Natural killer cell (primary cell): ENCODE data around the gene PUDP. TPM values are rescaled to one million over a fixed set of nuclear protein-coding genes. Genes with fewer than 3 reads are reported as not detected.
A peak's percentile ranks its signal among the peaks of the same experiment; 100 is the strongest.

Experiments used
- ATAC-seq, 3 donors: fragments of 150-1000 bp in 2 of 3; fragments of 200-7000 bp in 1 of 3; cut with Tn5 transposase; 1 replicate in 1 of 3; 2 replicates in 2 of 3; pipeline ENCODE4 v1.10.0; 2021; ENCODE audit warnings: mild to moderate bottlenecking in 2 of 3, moderate library complexity in 2 of 3
- DNase-seq, 2 donors: peaks; one replicate each; pipeline versions ENCODE4 v3.0.0 to v3.0.0-alpha.2; 2013 to 2021; ENCODE audit warnings: mixed read lengths in 1 of 2
- H3K27ac ChIP-seq: one replicate; pipeline ENCODE4 v1.5.1; 2013; ENCODE audit warnings: mild to moderate bottlenecking, low read length
- H3K27me3 ChIP-seq: one replicate; pipeline ENCODE4 v1.6.1; 2013; ENCODE audit warnings: low read length; ENCODE audit not compliant: control insufficient read depth, insufficient read depth
- H3K36me3 ChIP-seq: one replicate; pipeline ENCODE4 v1.6.1; 2013; ENCODE audit warnings: low read length; ENCODE audit not compliant: control insufficient read depth, insufficient read depth
- H3K4me1 ChIP-seq: one replicate; pipeline ENCODE4 v1.6.1; 2013; ENCODE audit warnings: low read length; ENCODE audit not compliant: control insufficient read depth, insufficient read depth
- H3K4me3 ChIP-seq: one replicate; pipeline ENCODE4 v1.5.1; 2013; ENCODE audit warnings: low read length
- H3K9me3 ChIP-seq: one replicate; pipeline ENCODE4 v1.6.1; 2013; ENCODE audit warnings: low read length; ENCODE audit not compliant: control insufficient read depth, insufficient read depth
- H3K27ac Mint-ChIP-seq, 2 donors: one replicate each; pipeline ENCODE4 v1.8.0; 2022; ENCODE audit warnings: mild to moderate bottlenecking in 2 of 2, mixed read lengths in 2 of 2, moderate library complexity in 1 of 2
- H3K27me3 Mint-ChIP-seq, 2 donors: one replicate each; pipeline ENCODE4 v1.8.0; 2022; ENCODE audit warnings: low read depth in 2 of 2, mixed read lengths in 2 of 2
- H3K36me3 Mint-ChIP-seq: one replicate; pipeline ENCODE4 v1.8.0; 2022; ENCODE audit warnings: mixed read lengths
- H3K4me1 Mint-ChIP-seq, 2 donors: one replicate each; pipeline ENCODE4 v1.8.0; 2022; ENCODE audit warnings: mixed read lengths in 2 of 2
- H3K4me3 Mint-ChIP-seq: one replicate; pipeline ENCODE4 v1.8.0; 2022; ENCODE audit warnings: mild to moderate bottlenecking, moderate library complexity, mixed read lengths
- H3K9me3 Mint-ChIP-seq, 2 donors: one replicate each; pipeline ENCODE4 v1.8.0; 2022; ENCODE audit warnings: mixed read lengths in 2 of 2
- WGBS: methylation state at CpG from one replicate; pipeline ENCODE4 v1.1.7; 2013; ENCODE audit warnings: missing lambda C conversion rate; ENCODE audit not compliant: insufficient coverage; 5-methylcytosine and 5-hydroxymethylcytosine counted together
- intact Hi-C: fragments of 100-400 bp; cut with micrococcal nuclease; formaldehyde crosslinking; loops from one replicate; pipeline ENCODE4 v1.14.2; 2022
- total RNA-seq, 4 donors: library from RNA; stranded (reverse); fragments of 120-200 nt in 1 of 4; gene quantifications; one replicate each; pipeline versions ENCODE4 v1.2.3 to v1.2.4, GENCODE V29; 2013 to 2022
- TF ChIP-seq, protein P1 (sequence below): fragments of 200-600 bp; IDR thresholded peaks from one replicate; pipeline ENCODE4 v1.8.0; 2022; ENCODE audit warnings: antibody characterized with exemption

Gene PUDP
- total RNA-seq, 3 donors from 2014 or later (not counting 1 experiment from before 2014, with no cell fraction given): 5.4 to 11.4 (median 5.6) TPM

DNA sequence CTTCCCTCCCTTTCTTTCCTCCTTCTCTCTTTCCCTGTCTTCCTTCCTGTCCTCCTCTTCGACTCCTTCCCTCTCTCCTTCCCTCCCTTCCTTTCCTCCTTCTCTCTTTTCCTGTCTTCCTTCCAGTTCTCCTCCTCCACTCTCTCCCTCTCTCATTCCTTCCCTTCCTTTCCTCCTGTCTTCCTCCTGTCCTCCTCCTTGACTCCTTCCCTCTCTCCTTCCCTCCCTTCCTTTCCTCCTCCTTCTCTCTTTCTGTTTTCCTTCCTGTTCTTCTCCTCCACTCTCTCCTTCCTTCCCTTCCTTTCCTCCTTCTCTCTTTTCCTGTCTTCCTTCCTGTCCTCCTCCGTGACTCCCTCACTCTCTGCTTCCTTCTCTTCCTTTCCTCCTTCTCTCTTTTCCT is 5.3 kb upstream of the PUDP start:
- TF ChIP-seq, protein P1, sequence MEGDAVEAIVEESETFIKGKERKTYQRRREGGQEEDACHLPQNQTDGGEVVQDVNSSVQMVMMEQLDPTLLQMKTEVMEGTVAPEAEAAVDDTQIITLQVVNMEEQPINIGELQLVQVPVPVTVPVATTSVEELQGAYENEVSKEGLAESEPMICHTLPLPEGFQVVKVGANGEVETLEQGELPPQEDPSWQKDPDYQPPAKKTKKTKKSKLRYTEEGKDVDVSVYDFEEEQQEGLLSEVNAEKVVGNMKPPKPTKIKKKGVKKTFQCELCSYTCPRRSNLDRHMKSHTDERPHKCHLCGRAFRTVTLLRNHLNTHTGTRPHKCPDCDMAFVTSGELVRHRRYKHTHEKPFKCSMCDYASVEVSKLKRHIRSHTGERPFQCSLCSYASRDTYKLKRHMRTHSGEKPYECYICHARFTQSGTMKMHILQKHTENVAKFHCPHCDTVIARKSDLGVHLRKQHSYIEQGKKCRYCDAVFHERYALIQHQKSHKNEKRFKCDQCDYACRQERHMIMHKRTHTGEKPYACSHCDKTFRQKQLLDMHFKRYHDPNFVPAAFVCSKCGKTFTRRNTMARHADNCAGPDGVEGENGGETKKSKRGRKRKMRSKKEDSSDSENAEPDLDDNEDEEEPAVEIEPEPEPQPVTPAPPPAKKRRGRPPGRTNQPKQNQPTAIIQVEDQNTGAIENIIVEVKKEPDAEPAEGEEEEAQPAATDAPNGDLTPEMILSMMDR: no peak
- DNase-seq (no peak), ATAC-seq (no peak)
- Histone ChIP-seq H3K4me3 (no peak overlapping the region), H3K36me3 (no peaks in the 10 kb centered on the region), H3K27ac (no peak overlapping the region), H3K27me3 (no peaks in the 10 kb centered on the region), H3K9me3 (no peaks in the 10 kb centered on the region), H3K4me1 (peaks cover 3% of the 10 kb centered on the region)
- Mint-ChIP-seq H3K36me3 (no peaks in the 10 kb centered on the region), H3K9me3 (no peaks in the 10 kb centered on the region), H3K27me3 (peaks cover 0 to 4% of the 10 kb centered on the region in 2 donors), H3K27ac (no peak overlapping the region), H3K4me3 (no peak overlapping the region), H3K4me1 (peaks cover 0 to 8% of the 10 kb centered on the region in 2 donors)
- intact Hi-C loops: no loop called here
- WGBS: 67% methylated on average over 2 of the region's 2 CpGs

DNA sequence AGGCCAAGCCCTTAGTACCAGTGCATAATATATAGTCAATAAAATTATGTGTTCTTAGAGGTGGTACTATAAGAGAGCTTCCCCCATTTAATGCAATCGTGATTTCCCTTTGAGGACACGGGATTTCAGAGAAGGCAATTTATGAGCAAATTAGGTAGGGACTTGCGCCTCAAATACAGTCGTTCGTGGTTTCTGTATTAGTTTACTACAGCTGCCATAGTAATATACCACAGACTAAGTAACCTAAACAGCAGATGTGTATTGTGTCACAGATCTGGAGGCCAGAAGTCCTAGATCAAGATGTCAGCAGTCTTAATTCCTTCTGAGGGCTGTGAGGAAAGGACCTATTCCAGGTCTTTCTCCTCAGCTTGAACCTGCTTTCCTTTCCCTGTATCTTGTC is 1.5 kb upstream of the PUDP start:
- H3K4me1 Mint-ChIP-seq: peaks cover 7 to 17% of the 10 kb centered on the region in 2 donors
- H3K27me3 Mint-ChIP-seq: peaks cover 0 to 4% of the 10 kb centered on the region in 2 donors
- 80% methylated on average over 3 of the region's 5 CpGs for WGBS
- intact Hi-C loops: loop anchor here (10.0 kb wide), 1 partner anchor 775 kb away; the partner anchor contains the start of gene PNPLA4
- no peaks in the 10 kb centered on the region for H3K9me3 ChIP-seq
- no peaks in the 10 kb centered on the region for H3K9me3 Mint-ChIP-seq
- TF ChIP-seq, protein P1: no peak
- no peak overlapping the region for H3K4me3 ChIP-seq
- H3K27me3 ChIP-seq: no peaks in the 10 kb centered on the region
- H3K36me3 ChIP-seq: no peaks in the 10 kb centered on the region
- ATAC-seq (no peak), DNase-seq (no peak)
- peak overlapping the region; percentile 51 for H3K4me3 Mint-ChIP-seq
- H3K27ac Mint-ChIP-seq: peak overlapping the region in 1 of 2 donors; percentile 92
- peaks cover 9% of the 10 kb centered on the region for H3K4me1 ChIP-seq
- no peak overlapping the region for H3K27ac ChIP-seq
- H3K36me3 Mint-ChIP-seq: no peaks in the 10 kb centered on the region

DNA sequence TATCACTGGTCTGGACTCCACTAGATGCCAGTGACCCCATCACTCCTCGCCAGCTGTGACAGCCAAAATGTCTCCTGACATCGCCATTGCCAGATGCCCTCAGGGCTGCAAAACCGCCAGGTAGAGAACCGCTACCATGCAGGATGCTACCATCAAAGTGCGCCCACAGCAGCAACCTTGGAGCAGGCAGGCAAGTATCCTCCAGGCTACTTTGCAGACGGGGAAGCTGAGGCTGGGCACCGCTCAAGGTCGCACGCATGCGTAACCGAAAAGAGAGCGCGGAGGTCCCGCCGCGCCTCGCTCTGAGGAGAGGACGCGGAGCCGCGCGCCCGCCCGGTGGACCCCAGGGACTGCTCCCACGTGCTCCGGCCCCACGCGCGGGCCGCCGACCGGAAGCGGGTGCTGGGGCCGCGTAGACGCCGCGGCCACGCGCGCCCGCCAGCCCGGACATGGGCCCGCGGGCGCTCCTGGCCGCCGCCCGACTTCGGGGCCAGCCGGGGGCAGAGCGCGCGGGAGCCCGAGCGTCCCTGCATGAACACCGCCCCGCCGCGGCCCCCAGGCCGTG is 458 bp downstream of the PUDP start, which contains the start of gene STS:
TSS of gene STS (plus strand) at position 300 of the 565 bp plus-strand sequence. CDS start 105,488 bp downstream, outside the sequence.
- H3K27me3 Mint-ChIP-seq: no peaks in the 10 kb centered on the region
- H3K4me1 Mint-ChIP-seq: peaks cover 7 to 17% of the 10 kb centered on the region in 2 donors
- under 1% methylated on average over 61 of the region's 61 CpGs for WGBS
- intact Hi-C loops: loop anchor here (10.0 kb wide), 1 partner anchor 777 kb away; the partner anchor contains the start of gene PNPLA4
- DNase-seq: peak in 1 of 2 donors; percentile 58
- Histone ChIP-seq H3K4me3 (peak within 1 kb of the TSS; percentile 99), H3K4me1 (peaks cover 9% of the 10 kb centered on the region), H3K27ac (peak within 1 kb of the TSS; percentile 83), H3K36me3 (no peaks in the 10 kb centered on the region), H3K9me3 (no peaks in the 10 kb centered on the region), H3K27me3 (no peaks in the 10 kb centered on the region)
- ATAC-seq: peak; percentile 51 to 64 (median 58)
- H3K27ac Mint-ChIP-seq: peak within 1 kb of the TSS; percentile 81 to 92
- H3K36me3 Mint-ChIP-seq: no peaks in the 10 kb centered on the region
- TF ChIP-seq, protein P1: no peak
- H3K9me3 Mint-ChIP-seq: no peaks in the 10 kb centered on the region
- H3K4me3 Mint-ChIP-seq: peak within 1 kb of the TSS; percentile 92
